Thoracic aorta (tissue), 2 donors: ENCODE measurements around the gene NEU3. TPM values are rescaled to one million over a fixed set of nuclear protein-coding genes. Genes with fewer than 3 reads are reported as not detected.
A peak's percentile ranks its signal among the peaks of the same experiment; 100 is the strongest.
"Not testable (repeated sequence)": the region's sequence is repeated elsewhere in the genome, so short reads cannot be mapped to it uniquely, and the experiment has no call there.

Experiments
- ATAC-seq: fragments of 150-250 bp; one replicate; pipeline ENCODE4 v1.8.0; 2017; ENCODE audit warnings: low read depth; ENCODE audit not compliant: insufficient number of reproducible peaks, low FRiP score
- DNase-seq: peaks from one replicate; pipeline ENCODE4 v3.0.0-alpha.2; 2020; ENCODE audit warnings: low spot score
- H3K27ac ChIP-seq, 2 donors: fragments of 200-600 bp; sonication (generic); 1 replicate in 1 of 2; 2 replicates in 1 of 2; pipeline ENCODE4 v1.5.1; 2016; ENCODE audit warnings: mild to moderate bottlenecking in 2 of 2, moderate library complexity in 2 of 2
- H3K27me3 ChIP-seq: fragments of 200-600 bp; sonication (generic); replicated peaks from 2 replicates; pipeline ENCODE4 v1.6.0; 2016; ENCODE audit warnings: mild to moderate bottlenecking; ENCODE audit not compliant: insufficient read depth
- H3K36me3 ChIP-seq: fragments of 200-600 bp; sonication (generic); one replicate; pipeline ENCODE4 v1.5.1; 2016
- H3K4me1 ChIP-seq, 2 donors: fragments of 200-600 bp; sonication (generic); 1 replicate in 1 of 2; 2 replicates in 1 of 2; pipeline versions ENCODE4 v1.5.1 to v1.6.0; 2016; ENCODE audit warnings: low read depth in 2 of 2, mild to moderate bottlenecking in 1 of 2; ENCODE audit not compliant: control insufficient read depth in 1 of 2
- H3K4me3 ChIP-seq: fragments of 200-600 bp; sonication (generic); 2 replicates; pipeline ENCODE4 v1.5.1; 2016; ENCODE audit warnings: mild to moderate bottlenecking
- H3K9me3 ChIP-seq: fragments of 200-600 bp; sonication (generic); 2 replicates; pipeline ENCODE4 v1.5.1; 2016
- CTCF ChIP-seq: fragments of 200-600 bp; sonication (generic); IDR thresholded peaks from one replicate; pipeline ENCODE4 v1.5.1; 2019; ENCODE audit warnings: antibody characterized with exemption
- total RNA-seq, 2 donors: library from RNA; depleted of rRNA; stranded (reverse); fragments of >200 nt; gene quantifications; one replicate each; pipeline versions ENCODE4 v1.1.0 to v1.2.3, GENCODE V29; 2016

NEU3 gene
- total RNA-seq, 2 donors from 2014 or later = 11.9 to 23.3 TPM

GRCh38 chr11:74981888-74982287 is 6.8 kb upstream of the NEU3 start:
- ATAC-seq = no peak
- Histone ChIP-seq H3K36me3 (no peaks in the 10 kb centered on the region), H3K9me3 (no peaks in the 10 kb centered on the region), H3K4me1 (no peaks in the 10 kb centered on the region), H3K4me3 (no peak overlapping the region), H3K27ac (no peak overlapping the region), H3K27me3 (no peaks in the 10 kb centered on the region)
- DNase-seq = no peak
- TF ChIP-seq CTCF = no peak

- DNase-seq (no peak), ATAC-seq (no peak)
- TF ChIP-seq CTCF = no peak
Observed at GRCh38 chr11:74984070-74984469, 4.7 kb upstream of the NEU3 start.

GRCh38 chr11:74984730-74985129 is 4.0 kb upstream of the NEU3 start:
- ATAC-seq (no peak), DNase-seq (no peak)
- Histone ChIP-seq H3K4me3 (no peak overlapping the region), H3K27me3 (no peaks in the 10 kb centered on the region), H3K36me3 (no peaks in the 10 kb centered on the region), H3K4me1 (peaks cover 4 to 7% of the 10 kb centered on the region in 2 donors), H3K27ac (no peak overlapping the region), H3K9me3 (no peaks in the 10 kb centered on the region)
- TF ChIP-seq CTCF = no peak

More at GRCh38 chr11:74984070-74984469, 4.7 kb upstream of the NEU3 start:
- no peak overlapping the region for H3K27ac ChIP-seq
- H3K27me3 ChIP-seq = no peaks in the 10 kb centered on the region
- peaks cover 3 to 4% of the 10 kb centered on the region in 2 donors for H3K4me1 ChIP-seq
- no peaks in the 10 kb centered on the region for H3K36me3 ChIP-seq
- no peaks in the 10 kb centered on the region for H3K9me3 ChIP-seq
- no peak overlapping the region for H3K4me3 ChIP-seq

- no peak for ATAC-seq
- no peak for TF ChIP-seq CTCF
Observed at GRCh38 chr11:74989260-74989638, 516 bp downstream of the NEU3 start.

GRCh38 chr11:74990150-74990549 is 1.4 kb downstream of the NEU3 start:
- not testable (repeated sequence) for H3K9me3 ChIP-seq, DNase-seq, H3K27ac ChIP-seq, H3K4me1 ChIP-seq, H3K4me3 ChIP-seq, H3K27me3 ChIP-seq, ATAC-seq, H3K36me3 ChIP-seq

More at GRCh38 chr11:74989260-74989638, 516 bp downstream of the NEU3 start:
- peaks cover 4 to 7% of the 10 kb centered on the region in 2 donors for H3K4me1 ChIP-seq
- H3K36me3 ChIP-seq = peaks cover 3% of the 10 kb centered on the region
- no peak for DNase-seq
- H3K4me3 ChIP-seq = peak overlapping the region; percentile 85
- peak overlapping the region; percentile 75 to 78 for H3K27ac ChIP-seq
- no peaks in the 10 kb centered on the region for H3K27me3 ChIP-seq
- H3K9me3 ChIP-seq = no peaks in the 10 kb centered on the region

GRCh38 chr11:74990941-74991340 is 2.2 kb downstream of the NEU3 start:
- ATAC-seq = no peak

More at GRCh38 chr11:74990941-74991340, 2.2 kb downstream of the NEU3 start:
- no peaks in the 10 kb centered on the region for H3K27me3 ChIP-seq
- DNase-seq = no peak
- no peak overlapping the region for H3K27ac ChIP-seq
- H3K9me3 ChIP-seq = no peaks in the 10 kb centered on the region
- H3K36me3 ChIP-seq = peaks cover 8% of the 10 kb centered on the region
- peaks cover 4 to 7% of the 10 kb centered on the region in 2 donors for H3K4me1 ChIP-seq
- no peak for TF ChIP-seq CTCF
- H3K4me3 ChIP-seq = no peak overlapping the region
